ENCODE data around the gene ZNF598. TPM values are rescaled to one million over a fixed set of nuclear protein-coding genes. Genes with fewer than 3 reads are reported as not detected.

Gene ZNF598
- total and polyA plus RNA-seq, 2 of the 13 experiments (the other 11 are each of a cell fraction or from before 2014, with no cell fraction given), result 13.5 to 14.2 TPM

DNA sequence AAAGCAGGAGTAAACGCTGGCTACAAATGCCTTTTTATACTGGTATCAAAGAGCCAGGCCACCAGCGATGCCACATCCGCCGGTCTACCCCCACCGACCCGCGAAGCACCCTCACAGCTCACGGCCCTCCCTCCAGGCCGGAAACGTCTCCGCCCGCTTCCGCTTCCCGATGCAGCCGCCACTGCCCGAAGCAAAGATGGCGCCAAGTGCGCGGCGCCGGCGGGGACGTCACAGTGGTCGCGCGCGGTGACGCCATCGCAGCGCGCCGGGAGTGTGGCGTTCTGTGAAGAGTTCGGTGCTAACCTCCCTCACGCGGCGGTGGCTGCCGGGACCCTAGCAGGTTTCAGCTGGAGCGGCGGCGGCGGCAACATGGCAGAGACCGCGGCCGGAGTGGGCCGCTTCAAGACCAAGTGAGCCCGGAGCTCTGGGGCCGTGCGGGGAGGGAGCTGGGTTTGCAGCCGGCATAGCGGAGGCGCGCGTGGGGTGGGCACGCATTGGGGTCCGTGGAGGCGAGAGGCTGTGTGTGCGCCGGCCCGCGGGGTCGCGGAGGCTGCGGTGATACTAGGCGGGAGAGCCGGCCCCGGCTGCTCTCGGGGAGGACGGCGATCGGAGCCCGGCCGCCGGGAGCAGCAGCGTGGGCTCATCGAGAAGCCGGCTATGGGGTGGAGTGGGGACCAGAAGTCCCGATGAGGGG is 37.7 kb downstream of the ZNF598 start, which contains the start of gene TBL3 (continued):
- TF ChIP-seq, protein P1, sequence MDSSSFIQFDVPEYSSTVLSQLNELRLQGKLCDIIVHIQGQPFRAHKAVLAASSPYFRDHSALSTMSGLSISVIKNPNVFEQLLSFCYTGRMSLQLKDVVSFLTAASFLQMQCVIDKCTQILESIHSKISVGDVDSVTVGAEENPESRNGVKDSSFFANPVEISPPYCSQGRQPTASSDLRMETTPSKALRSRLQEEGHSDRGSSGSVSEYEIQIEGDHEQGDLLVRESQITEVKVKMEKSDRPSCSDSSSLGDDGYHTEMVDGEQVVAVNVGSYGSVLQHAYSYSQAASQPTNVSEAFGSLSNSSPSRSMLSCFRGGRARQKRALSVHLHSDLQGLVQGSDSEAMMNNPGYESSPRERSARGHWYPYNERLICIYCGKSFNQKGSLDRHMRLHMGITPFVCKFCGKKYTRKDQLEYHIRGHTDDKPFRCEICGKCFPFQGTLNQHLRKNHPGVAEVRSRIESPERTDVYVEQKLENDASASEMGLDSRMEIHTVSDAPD (CRISPR knock-in tag; IDR thresholded peaks at IDR 0.05), result no peak
- TF ChIP-seq U2AF2 (IDR thresholded peaks at IDR 0.05; ENCODE audit: low read depth, low read length), result no peak
- TF ChIP-seq KLF6 (CRISPR knock-in tag; IDR thresholded peaks at IDR 0.05), result 0 out of 2 replicates have a peak, but pooled peaks have one; percentile 84
- peak; percentile 82; the same call in 1 of the 2 replicates for TF ChIP-seq CAMTA2 (CRISPR knock-in tag; IDR thresholded peaks at IDR 0.05; ENCODE audit: borderline replicate concordance)
- TF ChIP-seq, protein P2, sequence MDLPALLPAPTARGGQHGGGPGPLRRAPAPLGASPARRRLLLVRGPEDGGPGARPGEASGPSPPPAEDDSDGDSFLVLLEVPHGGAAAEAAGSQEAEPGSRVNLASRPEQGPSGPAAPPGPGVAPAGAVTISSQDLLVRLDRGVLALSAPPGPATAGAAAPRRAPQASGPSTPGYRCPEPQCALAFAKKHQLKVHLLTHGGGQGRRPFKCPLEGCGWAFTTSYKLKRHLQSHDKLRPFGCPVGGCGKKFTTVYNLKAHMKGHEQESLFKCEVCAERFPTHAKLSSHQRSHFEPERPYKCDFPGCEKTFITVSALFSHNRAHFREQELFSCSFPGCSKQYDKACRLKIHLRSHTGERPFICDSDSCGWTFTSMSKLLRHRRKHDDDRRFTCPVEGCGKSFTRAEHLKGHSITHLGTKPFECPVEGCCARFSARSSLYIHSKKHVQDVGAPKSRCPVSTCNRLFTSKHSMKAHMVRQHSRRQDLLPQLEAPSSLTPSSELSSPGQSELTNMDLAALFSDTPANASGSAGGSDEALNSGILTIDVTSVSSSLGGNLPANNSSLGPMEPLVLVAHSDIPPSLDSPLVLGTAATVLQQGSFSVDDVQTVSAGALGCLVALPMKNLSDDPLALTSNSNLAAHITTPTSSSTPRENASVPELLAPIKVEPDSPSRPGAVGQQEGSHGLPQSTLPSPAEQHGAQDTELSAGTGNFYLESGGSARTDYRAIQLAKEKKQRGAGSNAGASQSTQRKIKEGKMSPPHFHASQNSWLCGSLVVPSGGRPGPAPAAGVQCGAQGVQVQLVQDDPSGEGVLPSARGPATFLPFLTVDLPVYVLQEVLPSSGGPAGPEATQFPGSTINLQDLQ (CRISPR knock-in tag; IDR thresholded peaks at IDR 0.05), result peak; percentile 82; the same call in 1 of the 2 replicates
- peak; percentile 88 for TF ChIP-seq ZFY (CRISPR knock-in tag; IDR thresholded peaks at IDR 0.05)
- TF ChIP-seq NKX3-1 (CRISPR knock-in tag; IDR thresholded peaks at IDR 0.05), result no peak
- TF ChIP-seq ZNF333 (CRISPR knock-in tag; IDR thresholded peaks at IDR 0.05; ENCODE audit: borderline replicate concordance), result peak; percentile 83; the same call in 1 of the 2 replicates
- TF ChIP-seq ZNF354B (CRISPR knock-in tag; IDR thresholded peaks at IDR 0.05), result no peak
- TF ChIP-seq, protein P3, sequence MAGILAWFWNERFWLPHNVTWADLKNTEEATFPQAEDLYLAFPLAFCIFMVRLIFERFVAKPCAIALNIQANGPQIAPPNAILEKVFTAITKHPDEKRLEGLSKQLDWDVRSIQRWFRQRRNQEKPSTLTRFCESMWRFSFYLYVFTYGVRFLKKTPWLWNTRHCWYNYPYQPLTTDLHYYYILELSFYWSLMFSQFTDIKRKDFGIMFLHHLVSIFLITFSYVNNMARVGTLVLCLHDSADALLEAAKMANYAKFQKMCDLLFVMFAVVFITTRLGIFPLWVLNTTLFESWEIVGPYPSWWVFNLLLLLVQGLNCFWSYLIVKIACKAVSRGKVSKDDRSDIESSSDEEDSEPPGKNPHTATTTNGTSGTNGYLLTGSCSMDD (CRISPR knock-in tag; IDR thresholded peaks at IDR 0.05), result 0 out of 2 replicates have a peak, but pooled peaks have one; percentile 11
- TF ChIP-seq SRSF9 (IDR thresholded peaks at IDR 0.05; ENCODE audit: borderline replicate concordance, insufficient read depth, low read depth, low read length, poor library complexity, severe bottlenecking), result no peak
- TF ChIP-seq TEAD2 (CRISPR knock-in tag; IDR thresholded peaks at IDR 0.05), result no peak
- 0 out of 4 replicates have a peak, but pooled peaks of 1 of the 2 experiments have one; percentile 11 for TF ChIP-seq MAFK (conservative IDR thresholded peaks at IDR 0.05 in 1 of 2, IDR thresholded peaks at IDR 0.05 in 1 of 2; ENCODE audit: low read length in 2 of 2)
- TF ChIP-seq SMAD9 (CRISPR knock-in tag; IDR thresholded peaks at IDR 0.05), result 0 out of 2 replicates have a peak, but pooled peaks have one; percentile 77
- TF ChIP-seq TBP (CRISPR knock-in tag; IDR thresholded peaks at IDR 0.05), result peak; percentile 98
- no peak for TF ChIP-seq MYNN (CRISPR knock-in tag; IDR thresholded peaks at IDR 0.05; ENCODE audit: low read depth)
- TF ChIP-seq KAT8 (CRISPR knock-in tag; IDR thresholded peaks at IDR 0.05), result peak; percentile 100
- no peak for TF ChIP-seq STAG1 (CRISPR knock-in tag; IDR thresholded peaks at IDR 0.05)
- no peak for TF ChIP-seq CC2D1A (CRISPR knock-in tag; IDR thresholded peaks at IDR 0.05)
- no peak; the same call in none of the 2 replicates for TF ChIP-seq ZNF776 (CRISPR knock-in tag; IDR thresholded peaks at IDR 0.05)
- TF ChIP-seq SRY (CRISPR knock-in tag; IDR thresholded peaks at IDR 0.05), result peak; percentile 39; the same call in 1 of the 2 replicates
- TF ChIP-seq ZSCAN29 (CRISPR knock-in tag; conservative IDR thresholded peaks at IDR 0.05), result peak; percentile 83; the same call in 1 of the 2 replicates
- TF ChIP-seq EHMT2 (IDR thresholded peaks at IDR 0.05; ENCODE audit: borderline replicate concordance, low read depth, low read length), result no peak
- TF ChIP-seq RBM22 (optimal IDR thresholded peaks at IDR 0.05; ENCODE audit: low read length), result no peak

Measured in HepG2 (cell line).